Skeletal muscle tissue (tissue), 4 donors: ENCODE data around the gene ZC3H7B. TPM values are rescaled to one million over a fixed set of nuclear protein-coding genes. Genes with fewer than 3 reads are reported as not detected.

Experiments used
- H3K27ac ChIP-seq: one replicate; pipeline ENCODE4 v1.7.0; 2013; ENCODE audit warnings: mild to moderate bottlenecking, low read depth, low read length, inconsistent platforms
- H3K27me3 ChIP-seq, 3 donors: one replicate each; pipeline ENCODE4 v1.7.0; 2013; ENCODE audit warnings: low read length in 3 of 3; ENCODE audit not compliant: control insufficient read depth in 3 of 3, insufficient read depth in 3 of 3
- H3K36me3 ChIP-seq, 3 donors: one replicate each; pipeline ENCODE4 v1.7.0; 2013; ENCODE audit warnings: low read length in 3 of 3; ENCODE audit not compliant: control insufficient read depth in 3 of 3, insufficient read depth in 3 of 3
- H3K4me1 ChIP-seq, 3 donors: one replicate each; pipeline ENCODE4 v1.7.0; 2013; ENCODE audit warnings: low read length in 3 of 3, mild to moderate bottlenecking in 3 of 3; ENCODE audit not compliant: control insufficient read depth in 3 of 3, insufficient read depth in 3 of 3
- H3K4me3 ChIP-seq, 3 donors: one replicate each; pipeline ENCODE4 v1.7.0; 2013; ENCODE audit warnings: low read length in 3 of 3
- H3K9ac ChIP-seq, 3 donors: one replicate each; pipeline ENCODE4 v1.7.0; 2013; ENCODE audit warnings: low read length in 3 of 3, mild to moderate bottlenecking in 3 of 3, moderate library complexity in 2 of 3, low read depth in 1 of 3
- H3K9me3 ChIP-seq, 3 donors: one replicate each; pipeline ENCODE4 v1.7.0; 2013; ENCODE audit warnings: low read length in 3 of 3; ENCODE audit not compliant: control insufficient read depth in 3 of 3
- total RNA-seq: library from RNA; depleted of rRNA; stranded (reverse); fragments of >200 nt; gene quantifications from one replicate; pipeline ENCODE4 v1.2.3, GENCODE V29; 2014
- donor health status: Osteomylitis.

The ZC3H7B gene
- total RNA-seq, 1 donor from 2014 or later: 20.4 TPM

DNA sequence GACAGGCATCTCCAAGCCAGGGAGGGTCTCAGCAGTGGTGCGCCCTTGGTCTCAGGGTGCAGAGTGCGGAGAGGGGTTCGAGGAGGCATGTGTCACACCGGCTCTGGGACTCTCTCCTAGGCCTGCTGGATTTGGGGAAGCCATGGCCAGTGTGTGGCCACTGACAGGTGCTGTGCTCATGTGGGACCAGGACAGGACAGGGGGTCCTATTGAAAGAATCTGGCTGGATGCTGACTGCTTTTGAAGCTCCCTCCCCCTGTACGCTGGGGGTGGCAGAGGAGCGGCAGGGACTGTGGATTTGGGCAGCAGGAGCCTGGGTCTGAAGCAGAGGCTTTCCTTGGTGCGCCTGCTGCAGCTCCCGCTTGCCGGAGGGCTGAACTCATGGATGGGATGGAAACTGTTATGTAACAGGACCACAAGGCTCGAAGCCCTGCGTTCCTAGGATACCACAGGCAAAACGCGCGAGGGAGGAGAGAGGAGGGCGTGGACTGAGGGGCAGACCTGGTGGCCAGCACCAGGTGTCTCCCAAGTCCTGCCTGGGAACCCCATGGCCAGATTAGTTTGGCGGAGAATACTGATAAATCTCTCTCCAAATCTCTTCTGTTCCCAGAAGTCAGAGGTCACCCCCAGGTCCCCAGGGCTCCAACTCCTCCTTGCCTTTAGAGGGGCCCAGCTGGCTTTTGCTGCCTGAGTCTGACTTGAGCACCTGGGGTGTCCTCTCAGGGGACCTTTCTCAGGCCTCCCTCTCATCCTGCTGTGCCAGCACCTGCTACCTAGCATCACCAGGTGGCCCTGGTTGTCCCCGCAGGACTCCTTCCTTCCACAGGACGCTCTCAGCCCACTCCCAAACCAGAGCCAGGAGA lies 66.6 kb downstream of the ZC3H7B start:
- no peaks in the 10 kb centered on the region for H3K27me3 ChIP-seq
- H3K9ac ChIP-seq: peak overlapping the region; percentile 70 to 100 (median 90)
- no peaks in the 10 kb centered on the region for H3K9me3 ChIP-seq
- peak overlapping the region; percentile 88 to 98 (median 95) for H3K4me3 ChIP-seq
- H3K36me3 ChIP-seq: peaks cover 4 to 23% (median 10%) of the 10 kb centered on the region in 3 donors
- peak overlapping the region; percentile 85 for H3K27ac ChIP-seq
- peaks cover 48 to 66% (median 60%) of the 10 kb centered on the region in 3 donors for H3K4me1 ChIP-seq

DNA sequence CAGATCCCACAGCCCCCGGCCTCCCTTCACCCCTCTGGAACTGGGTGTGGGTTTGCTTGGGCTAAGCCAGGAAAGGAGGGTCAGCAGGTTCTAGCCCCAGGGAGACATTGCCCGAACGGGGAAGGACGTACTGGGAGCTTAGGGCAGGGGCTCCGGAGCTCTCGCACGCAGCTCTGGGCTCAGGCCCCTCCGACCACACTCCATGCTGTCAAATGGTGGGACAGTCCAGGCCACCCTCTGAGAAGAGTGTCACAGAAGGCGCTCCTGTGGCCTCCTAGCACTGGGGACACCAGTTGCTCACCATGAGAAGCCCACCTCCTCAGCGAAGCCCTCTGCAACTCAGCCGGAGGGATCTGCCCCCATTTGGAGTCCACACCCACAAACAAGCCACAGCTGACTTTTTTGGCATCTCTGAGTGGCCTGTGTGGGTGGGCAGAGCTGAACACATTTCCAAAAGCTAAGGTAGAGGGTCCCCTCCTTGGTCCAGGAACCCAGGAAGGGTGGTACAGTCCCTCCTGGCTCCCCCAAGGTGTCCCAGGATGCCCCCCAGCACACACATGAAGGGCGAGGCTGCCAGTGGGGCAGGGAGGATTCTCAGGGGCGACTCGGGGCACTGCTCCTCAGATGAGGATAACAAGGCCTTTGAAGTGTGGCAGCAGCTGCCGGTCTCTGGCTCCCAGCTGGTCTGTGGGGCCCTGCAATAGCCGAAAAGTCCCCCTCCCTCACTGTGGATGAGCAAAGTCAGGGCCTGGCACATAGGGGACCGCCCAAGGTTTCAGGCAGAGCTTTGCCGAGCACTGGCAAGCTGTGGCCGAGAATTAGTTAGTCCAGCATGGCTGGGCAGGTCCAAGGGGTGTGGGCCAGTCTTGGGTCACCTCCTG lies 67.5 kb downstream of the ZC3H7B start:
- Histone ChIP-seq H3K4me1 (peaks cover 48 to 66% (median 60%) of the 10 kb centered on the region in 3 donors), H3K27me3 (no peaks in the 10 kb centered on the region), H3K27ac (peak overlapping the region; percentile 85), H3K4me3 (peak overlapping the region; percentile 88 to 98 (median 95)), H3K9me3 (no peaks in the 10 kb centered on the region), H3K36me3 (peaks cover 4 to 24% (median 10%) of the 10 kb centered on the region in 3 donors), H3K9ac (peak overlapping the region; percentile 70 to 100 (median 90))

DNA sequence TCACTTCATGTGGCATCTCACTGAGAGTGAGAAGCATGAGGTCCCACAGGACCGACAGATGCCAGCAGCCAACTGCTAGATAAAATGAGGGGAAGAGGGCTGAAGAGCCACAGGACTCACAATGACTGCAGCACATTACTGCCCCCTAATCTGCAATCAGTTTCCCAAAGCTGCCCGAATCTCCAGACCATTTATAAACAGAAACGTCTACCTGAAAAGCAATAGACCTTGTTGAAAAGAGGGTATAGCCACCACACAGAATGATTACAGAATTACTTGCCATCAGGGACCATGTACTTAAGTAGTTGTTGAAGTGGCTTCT lies 68.1 kb downstream of the ZC3H7B start:
- Histone ChIP-seq H3K4me3 (peak overlapping the region in 2 of 3 donors; percentile 95 to 98), H3K27me3 (no peaks in the 10 kb centered on the region), H3K9ac (peak overlapping the region; percentile 56 to 100 (median 90))

DNA sequence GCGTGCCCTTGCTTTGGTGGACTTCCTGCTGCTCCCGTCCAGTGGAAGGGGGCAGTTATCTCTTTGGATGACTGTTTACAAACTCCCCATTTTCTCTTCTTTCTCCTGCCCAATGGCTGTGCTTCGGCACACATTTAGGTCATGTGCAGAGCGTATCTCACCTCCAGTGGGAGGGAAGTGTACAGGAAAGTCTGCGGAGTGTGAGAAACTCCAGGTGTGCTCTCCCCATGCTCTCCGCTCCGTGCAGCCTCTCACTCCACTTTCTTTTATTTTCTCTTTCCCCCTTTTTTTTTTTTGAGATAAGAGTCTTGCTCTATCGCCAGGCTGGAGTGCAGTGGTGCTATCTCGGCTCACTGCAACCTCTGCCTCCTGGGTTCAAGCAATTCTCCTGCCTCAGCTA lies 68.5 kb downstream of the ZC3H7B start:
- Histone ChIP-seq H3K4me3 (peak overlapping the region in 1 of 3 donors; percentile 98), H3K27ac (peak overlapping the region; percentile 85), H3K36me3 (peaks cover 4 to 25% (median 10%) of the 10 kb centered on the region in 3 donors), H3K9ac (peak overlapping the region in 2 of 3 donors; percentile 90 to 100), H3K4me1 (peaks cover 48 to 66% (median 60%) of the 10 kb centered on the region in 3 donors), H3K27me3 (no peaks in the 10 kb centered on the region), H3K9me3 (no peaks in the 10 kb centered on the region)

More for the DNA sequence above, 68.1 kb downstream of the ZC3H7B start:
- peaks cover 48 to 66% (median 60%) of the 10 kb centered on the region in 3 donors for H3K4me1 ChIP-seq
- H3K27ac ChIP-seq: peak overlapping the region; percentile 85
- H3K36me3 ChIP-seq: peaks cover 4 to 24% (median 10%) of the 10 kb centered on the region in 3 donors
- no peaks in the 10 kb centered on the region for H3K9me3 ChIP-seq

DNA sequence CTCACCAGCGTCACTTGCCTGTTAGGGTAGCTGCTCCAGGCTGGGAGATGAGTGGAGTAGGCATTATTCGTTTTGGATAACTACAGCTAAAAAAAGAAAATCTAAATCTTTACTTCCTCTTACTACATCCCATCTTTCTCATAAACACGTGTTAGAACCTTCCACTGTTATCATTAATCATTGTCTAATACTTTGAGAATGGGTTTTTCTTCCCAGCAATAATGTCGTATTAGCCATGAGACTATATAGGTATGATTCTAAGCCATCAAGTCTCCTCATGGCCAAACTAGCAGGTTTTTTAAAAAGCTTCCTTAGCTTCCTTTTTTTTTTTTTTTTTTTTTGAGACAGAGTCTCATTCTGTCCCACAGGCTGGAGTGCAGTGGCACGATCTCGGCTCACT lies 76.5 kb downstream of the ZC3H7B start:
- no peaks in the 10 kb centered on the region for H3K27me3 ChIP-seq
- H3K27ac ChIP-seq: no peak overlapping the region
- peaks cover 13 to 22% (median 15%) of the 10 kb centered on the region in 3 donors for H3K4me1 ChIP-seq
- H3K4me3 ChIP-seq: no peak overlapping the region
- H3K36me3 ChIP-seq: peaks cover 4 to 7% (median 4%) of the 10 kb centered on the region in 3 donors
- no peak overlapping the region for H3K9ac ChIP-seq
- H3K9me3 ChIP-seq: no peaks in the 10 kb centered on the region

DNA sequence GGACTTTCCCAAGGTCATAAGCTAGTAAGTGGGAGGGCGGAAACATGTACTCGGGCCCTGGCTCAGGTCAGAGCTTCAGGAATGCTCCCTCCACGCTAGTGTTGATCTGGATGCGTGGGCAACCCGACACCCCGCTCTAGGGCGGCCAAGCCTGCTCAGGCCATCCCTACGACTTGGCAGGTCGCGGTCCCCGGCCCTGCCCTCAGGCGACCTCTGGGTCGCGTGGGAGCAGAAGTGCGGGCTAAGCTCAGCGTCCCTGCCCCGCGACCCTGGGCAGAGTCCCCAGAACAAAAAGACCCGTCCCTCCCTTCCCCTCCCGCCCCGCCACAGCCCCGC lies 79.6 kb downstream of the ZC3H7B start:
- Histone ChIP-seq H3K4me3 (peak overlapping the region; percentile 62 to 74 (median 64)), H3K27me3 (no peaks in the 10 kb centered on the region), H3K4me1 (peaks cover 25 to 29% (median 26%) of the 10 kb centered on the region in 3 donors), H3K36me3 (peaks cover 0 to 3% (median 0%) of the 10 kb centered on the region in 3 donors), H3K9me3 (no peaks in the 10 kb centered on the region), H3K9ac (peak overlapping the region; percentile 78 to 80 (median 79)), H3K27ac (peak overlapping the region; percentile 95)

DNA sequence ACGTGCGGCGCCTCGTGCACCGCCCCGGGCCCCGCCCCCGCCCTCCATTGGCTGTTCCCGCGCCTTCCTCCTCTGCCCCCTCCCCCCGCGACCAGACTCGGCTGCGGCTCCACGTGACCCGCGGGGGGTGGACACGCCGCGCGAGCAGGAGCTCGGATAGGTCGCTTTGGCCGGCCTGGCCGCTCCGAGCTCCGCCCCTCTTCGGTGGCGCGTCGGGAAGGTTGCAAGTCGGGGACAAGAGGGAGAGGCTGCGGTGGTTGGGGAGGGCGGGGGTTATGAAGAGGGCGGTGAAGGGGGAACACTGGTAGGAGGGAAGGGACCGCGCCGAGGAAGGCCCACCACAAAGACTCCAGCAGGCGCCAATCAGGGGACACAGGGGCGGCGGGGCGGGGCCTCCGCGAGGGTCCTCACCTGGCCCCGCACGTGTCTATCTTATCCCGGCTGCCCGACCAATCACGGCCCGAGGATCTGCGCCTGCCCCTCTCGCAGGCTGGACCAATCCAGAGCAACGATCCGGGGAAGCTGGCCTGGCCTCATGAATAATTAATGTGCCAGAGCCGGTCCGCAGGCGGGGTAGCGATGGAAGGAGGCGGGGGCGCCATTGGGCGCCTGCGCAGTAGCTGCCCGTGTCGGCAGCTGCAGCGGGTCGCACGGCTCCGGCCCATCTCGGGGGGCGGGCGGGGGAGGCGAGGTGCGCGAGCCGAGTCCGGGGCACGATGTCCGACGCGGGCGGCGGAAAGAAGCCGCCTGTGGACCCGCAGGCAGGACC lies 80.2 kb downstream of the ZC3H7B start, which contains the start of gene TEF:
TSS of gene TEF (plus strand) at position 614 of the 769 bp plus-strand sequence. CDS start at position 717, 103 bp downstream.
- peaks cover 25 to 29% (median 26%) of the 10 kb centered on the region in 3 donors for H3K4me1 ChIP-seq
- no peaks in the 10 kb centered on the region for H3K9me3 ChIP-seq
- peaks cover 0 to 3% (median 0%) of the 10 kb centered on the region in 3 donors for H3K36me3 ChIP-seq
- H3K9ac ChIP-seq: peak within 1 kb of the TSS; percentile 78 to 86 (median 79)
- no peaks in the 10 kb centered on the region for H3K27me3 ChIP-seq
- H3K27ac ChIP-seq: peak within 1 kb of the TSS; percentile 95
- H3K4me3 ChIP-seq: peak within 1 kb of the TSS; percentile 80 to 86 (median 84)

DNA sequence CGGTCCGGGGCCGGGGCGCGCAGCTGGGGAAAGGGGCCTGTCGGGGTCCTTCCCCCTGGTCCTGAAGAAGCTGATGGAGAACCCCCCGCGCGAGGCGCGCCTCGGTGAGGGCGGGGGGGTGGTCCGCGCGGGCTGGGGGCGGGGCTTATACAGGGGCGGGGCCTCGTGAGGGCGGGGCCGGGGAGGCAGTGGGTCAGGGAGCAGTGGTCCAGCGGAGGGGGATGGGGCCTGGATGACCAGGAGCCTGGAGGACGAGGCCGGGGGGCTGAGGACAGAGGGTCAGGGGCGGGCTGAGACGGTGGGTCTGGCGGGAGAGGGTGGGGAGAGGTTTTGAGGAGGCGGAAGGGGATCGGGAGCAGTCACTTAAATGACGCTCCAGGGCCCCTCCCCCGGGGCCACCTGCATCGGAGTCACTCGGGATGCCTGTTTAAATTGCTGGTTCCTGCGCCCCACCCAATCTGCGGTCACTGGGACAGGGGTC lies 80.8 kb downstream of the ZC3H7B start:
- Histone ChIP-seq H3K4me1 (peaks cover 25 to 29% (median 26%) of the 10 kb centered on the region in 3 donors), H3K27me3 (no peaks in the 10 kb centered on the region), H3K36me3 (peaks cover under 1 to 5% (median under 1%) of the 10 kb centered on the region in 3 donors), H3K9me3 (no peaks in the 10 kb centered on the region), H3K4me3 (peak overlapping the region; percentile 80 to 86 (median 84)), H3K27ac (peak overlapping the region; percentile 95), H3K9ac (peak overlapping the region; percentile 70 to 86 (median 78))

DNA sequence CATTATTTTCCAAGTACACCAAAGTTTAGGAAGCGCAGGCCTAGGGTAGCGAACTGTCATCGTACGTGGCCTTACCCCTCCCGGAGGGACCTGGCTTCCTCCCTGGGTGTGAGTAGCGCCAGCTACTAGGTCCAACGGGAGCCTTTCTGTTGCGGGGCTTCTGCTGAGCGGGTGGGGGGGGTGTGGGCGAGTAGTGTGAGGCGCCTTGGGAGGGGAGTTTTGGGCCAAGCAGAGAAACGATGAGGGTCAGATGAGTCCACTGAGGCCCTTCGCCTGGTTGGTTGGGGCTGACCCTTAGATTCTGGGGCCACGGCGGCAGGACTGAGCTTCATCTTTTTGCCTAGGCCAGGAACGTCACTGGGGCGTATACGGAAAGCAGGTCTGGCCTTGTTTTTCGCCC lies 81.3 kb downstream of the ZC3H7B start:
- Histone ChIP-seq H3K36me3 (peaks cover 6 to 10% (median 6%) of the 10 kb centered on the region in 3 donors), H3K4me1 (peaks cover 24 to 26% (median 25%) of the 10 kb centered on the region in 3 donors), H3K9ac (peak overlapping the region; percentile 70 to 86 (median 78)), H3K27ac (peak overlapping the region; percentile 95), H3K9me3 (no peaks in the 10 kb centered on the region), H3K4me3 (peak overlapping the region; percentile 80 to 86 (median 84)), H3K27me3 (no peaks in the 10 kb centered on the region)
